Measurements from ENCODE around the gene P4HB.
"Not testable (repeated sequence)": the region's sequence is repeated elsewhere in the genome, so short reads cannot be mapped to it uniquely, and the experiment has no call there.

The P4HB gene

GRCh38 chr17:81844887-81845286 lies 15.4 kb downstream of the P4HB start:
- no peak for DNase-seq

DNA sequence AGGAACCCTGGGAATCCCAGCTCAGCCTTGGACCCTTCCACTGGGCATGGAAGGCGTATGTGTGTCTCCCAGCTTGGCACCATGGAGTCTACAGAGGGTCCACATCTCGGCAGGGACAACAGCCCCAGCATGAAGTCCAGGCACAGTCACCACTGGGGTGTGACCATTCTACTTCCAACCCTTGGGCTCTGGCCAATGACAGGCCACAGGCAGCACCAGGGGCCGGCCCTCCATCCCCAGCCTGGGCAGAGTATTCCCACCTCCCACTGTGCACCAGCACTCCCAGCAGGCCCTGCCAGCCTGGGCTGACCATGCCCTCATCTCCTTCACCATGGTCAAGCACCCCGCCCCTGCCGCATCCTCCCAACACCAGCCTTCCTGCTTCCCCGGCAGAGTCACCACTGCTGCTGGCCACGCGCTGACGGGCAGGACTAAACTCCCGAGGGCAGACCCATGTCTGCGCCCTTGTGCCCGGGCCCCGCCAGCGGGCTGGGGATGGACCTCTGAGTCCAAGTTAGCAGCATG lies 15.9 kb downstream of the P4HB start:
- no peak for DNase-seq

DNA sequence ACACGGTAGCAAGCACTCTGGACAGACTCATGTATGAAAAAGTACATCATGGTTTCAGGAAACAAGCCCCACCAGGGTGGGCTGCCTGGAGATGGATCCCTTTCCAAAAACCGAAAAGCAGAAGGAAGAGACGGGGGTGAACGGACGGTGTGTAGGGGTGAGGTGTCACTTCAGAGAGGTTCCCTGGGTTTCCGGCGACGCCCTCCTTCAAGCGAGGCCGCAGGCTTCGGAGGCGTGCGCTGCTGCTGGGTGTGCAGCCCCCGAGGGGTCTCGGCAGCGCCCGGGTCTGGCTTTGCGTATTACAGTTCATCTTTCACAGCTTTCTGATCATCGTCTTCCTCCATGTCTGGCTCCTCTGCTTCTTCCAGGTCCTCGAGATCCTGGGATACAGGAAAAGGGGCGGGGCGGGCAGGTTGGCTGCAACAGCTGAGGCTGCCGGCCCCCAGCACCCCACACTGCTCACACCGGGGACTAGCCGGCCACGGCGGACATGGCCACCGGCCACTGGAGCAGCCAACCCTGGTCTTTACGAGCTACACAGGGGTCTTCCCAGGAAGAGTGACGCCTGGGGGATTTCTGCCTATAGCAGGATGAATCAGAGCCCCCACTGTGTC lies 16.5 kb downstream of the P4HB start:
- DNase-seq = no peak

GRCh38 chr17:81842725-81843504 lies 17.4 kb downstream of the P4HB start:
- no peak for DNase-seq

DNA sequence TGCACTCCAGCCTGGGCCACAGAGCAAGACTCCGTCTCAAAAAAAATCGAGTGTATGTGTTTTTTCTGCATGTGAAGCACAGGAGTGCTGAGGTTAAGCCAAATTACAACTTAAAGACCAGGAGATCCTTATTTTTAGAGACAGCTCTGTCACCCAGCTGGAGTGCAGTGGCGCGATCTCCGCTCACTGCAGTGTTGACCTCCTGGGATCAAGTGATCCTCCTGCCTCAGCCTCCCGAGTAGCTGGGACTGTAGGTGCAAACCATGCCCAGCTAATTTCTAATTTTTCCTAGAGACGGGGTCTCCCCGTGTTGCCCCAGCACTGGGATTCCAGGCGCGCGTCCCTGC lies 18.0 kb downstream of the P4HB start:
- no peak for DNase-seq

DNA sequence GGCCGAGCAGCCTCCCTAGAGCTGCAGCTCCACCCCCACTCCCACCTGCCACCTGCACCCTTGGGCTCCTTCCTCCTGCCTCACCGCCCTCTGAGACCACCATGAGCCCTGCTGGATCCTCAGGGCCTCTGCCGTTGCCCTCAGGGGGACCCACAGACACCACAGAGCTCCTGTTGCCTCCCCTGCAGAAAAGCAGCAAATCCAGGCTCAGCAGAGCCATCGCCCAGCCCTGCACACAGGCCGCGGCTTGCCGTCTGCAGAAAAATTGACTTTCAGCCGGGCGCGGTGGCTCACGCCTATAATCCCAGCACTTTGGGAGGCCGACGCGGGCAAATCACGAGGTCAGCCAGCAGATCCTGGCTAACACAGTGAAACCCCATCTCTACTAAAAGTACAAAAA lies 18.5 kb downstream of the P4HB start:
- no peak for DNase-seq

DNA sequence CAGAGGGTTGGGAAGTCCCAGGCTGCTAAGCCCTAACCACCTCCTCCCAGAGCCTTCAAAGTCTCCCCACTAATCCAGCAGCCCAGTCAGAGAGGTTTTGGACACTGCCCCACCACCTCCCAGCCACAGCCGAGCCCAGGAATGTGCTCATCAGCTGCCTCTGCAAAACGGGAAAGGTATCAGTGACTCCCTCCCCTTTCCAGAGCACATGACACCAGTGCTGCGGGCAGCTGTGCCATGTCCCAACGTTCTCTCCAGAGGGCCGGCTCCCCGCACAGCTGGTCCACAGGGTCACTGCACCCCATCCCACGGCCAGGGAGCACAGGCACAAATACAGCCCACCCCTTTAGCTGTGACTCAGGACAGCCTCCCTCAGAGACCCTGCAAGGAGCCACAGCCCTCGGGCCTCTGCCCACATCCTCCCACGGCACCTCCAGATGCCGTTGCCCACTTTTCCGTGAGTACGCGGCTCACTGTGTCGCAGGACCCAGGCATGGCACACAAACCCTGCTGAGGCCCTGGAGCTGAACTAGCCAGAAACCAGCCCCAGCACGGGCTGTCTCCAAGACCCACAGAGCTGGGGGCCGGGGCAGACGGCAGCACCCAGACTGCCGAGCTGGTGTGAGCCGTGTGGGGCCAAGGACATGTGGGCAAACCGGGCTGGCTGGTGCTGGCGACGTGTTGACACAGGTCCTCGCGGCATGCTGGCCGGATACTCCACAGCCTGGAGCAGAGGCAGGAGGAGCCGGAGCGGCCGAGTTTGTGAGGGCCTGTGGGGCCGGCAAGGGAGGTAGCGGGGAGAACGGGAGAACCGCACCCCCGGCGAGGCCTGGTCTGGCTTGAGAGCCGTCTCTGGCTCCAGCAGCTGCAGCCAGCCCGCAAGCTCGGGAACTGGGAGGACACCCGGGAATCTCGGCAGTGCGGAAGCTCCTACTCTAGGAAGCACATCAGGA lies 19.2 kb downstream of the P4HB start:
- no peak for DNase-seq

GRCh38 chr17:81840059-81840458 lies 20.3 kb downstream of the P4HB start:
- not testable (repeated sequence) for DNase-seq

- no peak for DNase-seq
Measured at GRCh38 chr17:81839301-81839700, 21.0 kb downstream of the P4HB start.

DNA sequence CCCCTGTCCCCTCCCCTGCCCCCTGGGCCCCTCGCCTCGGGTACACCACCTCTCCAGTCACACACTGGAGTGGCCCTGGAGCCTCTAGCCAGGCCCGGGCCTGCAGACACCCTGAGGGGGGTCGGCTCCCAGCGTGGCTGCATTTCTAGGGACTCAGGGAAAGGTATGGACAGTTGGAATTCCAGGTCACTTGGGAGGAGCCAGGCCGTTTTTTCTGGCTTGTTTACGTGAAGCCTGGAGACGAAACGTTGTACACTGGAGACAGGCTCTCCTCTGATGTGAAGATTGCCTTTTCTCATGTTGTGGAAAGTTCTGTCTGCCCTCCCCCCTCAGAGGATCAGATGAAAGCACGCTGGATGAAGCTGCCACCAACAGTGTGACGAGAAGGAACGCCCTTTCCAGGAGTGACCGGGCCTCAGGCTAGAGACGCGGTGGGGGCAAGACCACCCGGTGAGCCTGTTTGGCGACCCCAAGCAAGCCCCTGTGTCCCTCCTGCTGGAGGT lies 21.5 kb downstream of the P4HB start:
- DNase-seq = no peak

DNA sequence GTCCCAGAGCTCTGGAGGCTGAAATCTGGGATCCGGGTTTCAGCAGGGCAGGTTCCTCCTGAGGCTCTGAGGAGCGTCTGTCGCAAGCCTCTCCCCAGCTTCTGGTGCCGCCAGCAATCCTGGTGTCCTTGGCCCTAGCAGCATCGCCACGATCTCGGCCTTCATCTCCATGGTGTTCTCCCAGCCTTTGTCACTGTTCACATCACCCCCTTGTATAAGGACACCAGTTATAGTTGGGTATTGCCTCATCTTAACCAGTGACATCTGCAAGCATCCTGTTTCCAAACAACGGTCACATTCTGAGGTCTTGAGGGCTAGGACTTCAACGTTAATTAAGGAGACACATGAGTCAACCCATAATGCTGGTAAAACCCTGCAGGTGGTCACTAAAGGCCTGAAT lies 22.7 kb downstream of the P4HB start:
- DNase-seq = no peak

- DNase-seq = no peak
Measured at GRCh38 chr17:81834831-81835267, 25.5 kb downstream of the P4HB start, which contains the start of gene PPP1R27. Gene PPP1R27, minus strand, starts transcription at chr17:81835050. Its CDS starts 97 bp downstream, at chr17:81834953.

GRCh38 chr17:81833921-81834830 lies 26.2 kb downstream of the P4HB start:
- DNase-seq = no peak

GRCh38 chr17:81833160-81833920 lies 27.0 kb downstream of the P4HB start, which contains the start of gene MCRIP1:
Gene MCRIP1, minus strand, starts transcription at chr17:81833291. Its CDS starts 8,785 bp downstream, at chr17:81824506.
- peak; percentile 94 for DNase-seq

- DNase-seq = no peak
Measured at GRCh38 chr17:81832608-81833159, 27.7 kb downstream of the P4HB start.

- peak; percentile 48 for DNase-seq
Measured at GRCh38 chr17:81831957-81832607, 28.3 kb downstream of the P4HB start.

DNA sequence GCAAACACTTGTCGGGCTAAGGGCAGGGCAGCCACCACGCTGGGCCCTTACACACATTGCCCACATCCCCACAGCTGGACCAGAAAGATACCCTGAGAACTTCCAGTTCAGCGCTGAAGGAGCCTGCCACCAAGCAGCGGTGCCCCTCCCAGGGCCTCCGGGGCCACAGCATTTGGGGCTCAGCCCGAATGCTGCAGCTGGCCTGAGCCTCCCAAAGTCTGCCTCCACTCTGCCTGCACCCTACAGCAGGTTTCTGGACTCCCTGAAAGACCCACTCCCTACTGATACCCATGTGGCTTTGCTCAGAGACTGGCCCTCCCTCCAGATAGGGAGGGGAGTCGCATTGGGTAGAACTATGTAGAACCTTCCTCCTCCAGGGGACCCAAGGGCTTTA lies 28.8 kb downstream of the P4HB start:
- DNase-seq = no peak

GRCh38 chr17:81829858-81830257 lies 30.5 kb downstream of the P4HB start:
- no peak for DNase-seq

DNA sequence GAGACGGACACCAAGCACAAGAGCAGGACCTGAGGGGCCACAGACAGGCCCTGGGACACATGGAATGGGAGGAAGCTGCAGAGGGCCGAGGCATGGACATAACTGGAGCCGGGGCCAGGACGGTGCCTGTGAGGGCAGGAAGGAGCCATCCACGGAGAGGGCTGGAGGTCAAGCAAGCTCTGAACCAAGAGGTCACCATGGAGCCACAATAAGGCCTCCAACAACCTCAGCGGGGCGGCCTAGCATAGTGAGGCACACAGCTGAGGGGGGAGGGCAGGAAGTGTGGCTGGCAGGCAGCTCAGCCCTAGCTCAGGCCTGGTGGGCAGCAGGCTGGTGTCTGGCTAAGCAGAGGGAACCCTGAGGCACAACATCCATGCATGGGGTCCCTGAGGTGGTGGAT lies 31.7 kb downstream of the P4HB start:
- DNase-seq = no peak

GRCh38 chr17:81825841-81826466 lies 34.4 kb downstream of the P4HB start:
- DNase-seq = no peak
